ENCODE data around the gene KANSL1.

The KANSL1 gene

GRCh38 chr17:46063241-46063640, 130.0 kb downstream of the KANSL1 start:
- DNase-seq, result no peak

DNA sequence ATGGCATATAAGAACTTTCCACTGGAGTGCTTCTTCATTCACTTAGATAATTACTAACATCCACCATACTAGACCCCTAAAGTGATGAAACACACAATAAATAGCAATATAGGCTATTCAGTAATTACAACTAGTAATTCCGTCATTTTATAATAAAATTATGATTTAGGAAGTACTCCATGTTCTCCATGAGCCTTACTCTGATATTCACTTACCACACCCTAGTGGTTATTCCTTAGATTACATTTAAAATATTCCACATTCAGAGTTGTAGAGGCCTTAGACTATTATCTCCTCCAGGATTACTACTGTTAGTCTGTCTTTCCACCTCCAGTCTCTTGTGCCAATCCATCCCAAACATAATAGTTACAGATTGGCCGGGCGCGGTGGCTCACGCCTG, 131.8 kb downstream of the KANSL1 start:
- DNase-seq, result peak; percentile 54

DNA sequence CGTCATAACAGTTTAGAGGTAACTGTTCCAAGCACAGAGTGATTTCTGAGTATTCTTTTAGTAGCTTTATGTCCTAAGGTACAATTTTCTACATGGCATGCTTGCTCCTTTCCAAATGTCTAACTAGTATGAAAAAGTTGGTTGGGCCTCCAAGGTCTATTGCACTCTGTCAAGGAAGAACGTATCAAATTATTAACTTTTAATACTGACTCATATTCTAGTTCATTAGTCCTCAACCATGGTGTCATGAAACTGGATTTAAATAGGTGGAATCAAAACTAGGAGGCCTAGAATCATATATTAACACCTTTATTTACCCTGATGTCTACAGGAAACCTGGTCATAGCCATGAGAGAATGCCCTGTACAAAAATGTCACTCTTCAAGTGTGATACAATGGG, 132.8 kb downstream of the KANSL1 start:
- no peak for DNase-seq

GRCh38 chr17:46059486-46059885, 133.7 kb downstream of the KANSL1 start:
- DNase-seq, result no peak

DNA sequence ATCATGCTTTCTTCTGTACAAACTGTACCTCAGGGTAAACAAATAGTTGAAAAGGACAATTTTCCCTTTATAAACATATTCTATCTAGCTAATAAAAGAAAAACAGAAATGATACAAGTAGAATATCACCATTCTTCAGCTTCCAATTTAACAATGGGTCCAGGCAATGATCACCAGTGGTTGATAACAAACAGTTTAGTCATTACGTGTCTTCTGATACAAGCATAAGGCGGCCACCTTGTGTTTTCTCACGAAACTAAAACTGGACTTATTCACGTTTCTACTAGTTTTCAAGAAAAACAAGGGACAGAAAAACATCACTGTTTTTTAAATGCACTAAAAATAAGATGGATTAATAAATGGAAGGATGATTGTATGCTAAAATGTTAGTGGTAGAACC, 135.9 kb downstream of the KANSL1 start:
- no peak for DNase-seq

DNA sequence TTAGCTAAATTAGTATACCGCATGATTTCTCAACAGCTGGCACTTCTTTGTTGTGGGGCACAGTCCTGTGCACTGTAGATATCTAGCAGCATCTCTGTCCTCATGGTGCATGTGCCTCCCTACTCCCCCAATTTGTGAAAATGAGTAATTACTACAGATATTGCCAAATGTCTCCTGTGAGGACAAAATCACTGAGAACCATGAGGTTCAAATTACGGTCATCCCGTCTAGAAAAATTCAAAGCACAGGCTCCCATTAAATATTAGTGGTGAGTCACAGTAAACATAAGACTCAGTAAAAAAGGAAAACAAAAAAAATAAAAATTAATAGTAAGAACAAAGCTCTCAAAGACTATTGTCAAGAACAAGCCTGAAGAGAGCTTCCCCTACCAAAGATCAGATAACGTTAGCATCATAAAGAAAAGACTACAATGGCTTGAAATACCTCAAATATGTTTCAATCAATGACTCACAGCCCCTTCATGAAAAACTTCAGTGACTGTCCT, 136.4 kb downstream of the KANSL1 start:
- DNase-seq, result no peak

DNA sequence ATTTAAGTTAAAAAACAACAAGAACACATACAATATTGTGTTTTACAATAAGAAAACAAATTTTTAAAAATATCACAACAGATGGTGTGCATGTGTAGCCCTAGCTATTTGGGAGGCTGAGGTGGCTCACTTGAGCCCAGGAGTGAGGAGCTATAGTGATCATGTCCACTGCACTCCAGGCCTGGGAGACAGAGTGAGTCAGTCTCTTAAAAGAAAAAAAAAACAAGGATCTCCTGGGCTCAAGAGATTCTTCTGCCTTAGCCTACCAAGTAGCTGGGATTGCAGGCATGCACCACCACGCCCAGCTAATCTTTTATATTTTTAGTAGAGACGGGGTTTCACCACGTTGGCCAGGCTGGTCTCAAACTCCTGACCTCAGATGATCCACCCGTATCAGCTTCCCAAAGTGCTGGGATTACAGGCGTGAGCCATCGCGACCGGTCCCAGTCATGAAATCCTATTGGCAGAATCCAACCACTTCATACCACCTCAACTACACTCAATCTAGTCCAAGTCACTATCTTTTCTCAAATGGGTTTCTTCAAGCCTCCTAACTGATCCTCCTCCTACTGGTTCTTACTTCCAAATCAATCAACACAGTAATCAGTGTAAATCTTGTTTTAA, 139.2 kb downstream of the KANSL1 start:
- no peak for DNase-seq

GRCh38 chr17:46049656-46050055, 143.6 kb downstream of the KANSL1 start:
- no peak for DNase-seq

DNA sequence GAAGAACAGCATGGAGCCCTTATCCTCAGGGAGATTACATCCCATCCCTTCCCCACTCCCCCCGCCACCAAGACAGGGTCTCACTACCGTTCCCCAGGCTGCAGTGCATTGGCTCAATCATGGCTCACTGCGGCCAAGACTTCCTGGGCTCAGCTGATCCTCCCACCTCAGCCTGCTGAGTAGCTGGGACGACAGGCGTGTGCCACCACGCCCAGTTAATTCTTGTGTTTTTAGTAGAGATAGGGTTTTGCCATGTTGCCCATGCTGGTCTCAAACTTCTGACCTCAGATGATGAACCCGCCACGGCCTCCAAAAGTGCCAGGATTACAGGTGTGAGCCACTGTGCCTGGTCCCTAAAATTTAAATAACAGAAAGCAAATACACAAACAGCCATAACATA, 145.4 kb downstream of the KANSL1 start:
- DNase-seq, result no peak

- DNase-seq, result no peak
Observed at GRCh38 chr17:46047398-46047797, 145.8 kb downstream of the KANSL1 start.

GRCh38 chr17:46046957-46047356, 146.3 kb downstream of the KANSL1 start:
- DNase-seq, result peak; percentile 59

DNA sequence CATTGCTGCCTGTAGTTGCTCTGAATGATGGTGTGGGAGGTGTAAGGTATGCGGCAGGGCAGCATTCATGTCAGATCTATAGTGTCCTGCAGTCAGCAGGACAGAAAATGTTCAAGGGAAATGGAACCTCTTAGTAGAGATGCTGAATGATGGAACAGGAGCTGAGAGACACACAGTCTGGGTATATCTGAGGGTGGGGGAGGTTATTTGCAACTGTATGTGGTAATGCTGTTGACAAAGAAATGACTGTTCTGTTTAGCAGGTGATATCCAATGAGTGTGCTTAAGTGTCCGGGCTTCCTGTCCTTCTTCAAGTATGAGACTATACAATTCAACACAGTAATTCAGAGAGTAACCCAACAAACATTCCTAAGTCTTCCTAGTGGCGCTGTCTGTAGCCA, 147.6 kb downstream of the KANSL1 start:
- DNase-seq, result no peak

DNA sequence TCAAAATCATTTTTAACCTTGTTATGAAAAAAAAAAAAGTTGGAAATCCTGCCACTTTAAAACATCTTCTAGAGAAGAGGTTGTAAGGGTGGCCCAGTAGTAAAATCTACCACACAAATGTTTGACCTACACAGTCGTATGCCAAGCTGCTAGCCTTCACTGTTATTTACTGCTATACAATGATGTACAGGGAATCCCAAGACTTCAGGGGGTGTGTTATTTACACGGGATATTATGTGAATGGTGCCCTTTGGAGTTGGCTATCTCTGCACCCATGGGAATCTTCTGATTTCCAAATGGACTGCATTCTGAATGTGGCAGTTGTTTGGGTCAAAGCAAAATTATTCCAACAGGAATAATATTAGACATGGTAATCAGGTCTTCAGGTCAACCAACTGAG, 148.2 kb downstream of the KANSL1 start:
- DNase-seq, result no peak

GRCh38 chr17:46044286-46044928, 148.8 kb downstream of the KANSL1 start:
- peak; percentile 83 for DNase-seq

DNA sequence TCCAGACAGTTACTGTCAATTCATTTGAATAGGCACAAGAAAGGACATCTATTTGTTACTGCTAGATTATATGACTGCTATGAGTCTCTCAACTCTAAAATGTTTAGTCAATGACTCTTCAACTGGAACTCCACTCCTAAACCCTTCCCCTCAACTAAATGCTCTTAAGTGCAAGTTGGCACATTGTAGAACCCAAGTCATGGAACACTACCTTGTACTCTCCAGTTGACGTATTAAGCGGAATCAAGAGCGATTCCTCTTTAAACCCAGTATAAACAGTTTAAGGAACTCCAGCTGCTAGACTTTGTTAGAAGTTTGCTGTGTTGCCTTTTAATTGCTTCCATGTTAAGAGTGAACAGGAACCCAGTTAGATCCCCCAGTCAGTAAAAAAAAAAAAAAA, 149.6 kb downstream of the KANSL1 start:
- DNase-seq, result no peak

DNA sequence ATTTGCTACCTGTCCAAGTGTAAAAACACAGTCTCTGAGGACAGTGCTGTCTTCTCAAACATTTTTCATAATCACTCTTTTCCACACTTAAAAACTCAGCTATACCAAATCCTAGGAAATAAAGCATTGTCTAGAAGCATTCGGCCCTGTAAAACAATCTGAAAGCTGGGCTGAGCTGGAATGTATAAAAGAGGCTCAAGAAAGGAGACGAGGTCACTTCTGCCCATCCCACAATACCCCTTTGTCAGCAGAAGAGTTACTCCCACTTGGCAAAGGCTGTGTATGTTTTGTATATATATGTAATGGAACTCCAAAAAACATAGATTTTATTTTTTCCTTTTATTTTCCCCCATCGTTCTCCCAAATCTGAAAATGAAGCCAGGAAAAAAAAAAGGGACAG, 150.3 kb downstream of the KANSL1 start:
- DNase-seq, result no peak

DNA sequence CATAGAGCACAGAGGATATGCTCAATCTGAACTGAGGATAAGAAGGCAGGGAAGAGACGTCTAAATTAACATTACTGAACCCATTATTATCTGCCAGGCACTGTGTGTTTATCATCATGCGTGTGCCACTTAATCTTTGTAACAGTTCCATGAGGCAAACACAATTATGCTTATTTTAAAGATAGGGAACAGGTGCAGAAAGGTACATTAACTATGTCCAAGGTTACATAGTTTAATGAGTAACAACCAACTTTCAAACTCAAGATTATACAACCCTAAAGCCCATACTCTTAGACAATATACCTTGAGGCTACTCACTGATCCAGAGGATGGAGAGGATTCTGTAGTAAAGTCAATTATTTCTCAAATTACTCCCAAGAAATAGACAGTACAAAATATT, 151.0 kb downstream of the KANSL1 start:
- no peak for DNase-seq

DNA sequence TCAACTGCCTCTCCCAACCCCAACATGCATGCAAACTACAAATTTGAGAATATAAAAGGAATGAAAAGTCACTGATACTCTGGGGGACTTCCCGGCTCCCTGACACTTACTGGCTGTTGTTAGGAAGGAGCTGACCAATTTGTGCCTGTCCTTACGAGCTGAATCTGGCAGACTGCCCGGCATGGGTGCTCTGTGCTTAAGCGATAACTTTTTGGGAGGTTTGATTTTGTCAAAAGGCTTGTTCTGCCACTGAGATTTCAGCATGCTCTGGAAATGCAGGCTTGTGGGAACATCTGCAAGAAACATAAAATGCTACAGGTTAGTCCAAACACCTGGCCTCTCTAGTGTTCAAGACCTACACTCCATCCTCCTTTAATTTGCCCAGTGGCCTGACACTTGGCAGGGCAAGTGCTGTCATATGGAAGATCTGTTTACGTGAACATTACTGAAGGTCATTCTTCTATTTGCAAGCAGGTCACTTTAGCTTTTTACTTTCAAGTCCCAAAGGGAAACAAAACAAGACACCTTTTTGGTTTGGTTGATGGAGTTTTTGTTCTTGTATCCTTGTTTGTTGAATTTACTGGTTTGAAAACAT, 153.5 kb downstream of the KANSL1 start:
- no peak for DNase-seq

GRCh38 chr17:46038937-46039336, 154.3 kb downstream of the KANSL1 start:
- DNase-seq, result no peak

DNA sequence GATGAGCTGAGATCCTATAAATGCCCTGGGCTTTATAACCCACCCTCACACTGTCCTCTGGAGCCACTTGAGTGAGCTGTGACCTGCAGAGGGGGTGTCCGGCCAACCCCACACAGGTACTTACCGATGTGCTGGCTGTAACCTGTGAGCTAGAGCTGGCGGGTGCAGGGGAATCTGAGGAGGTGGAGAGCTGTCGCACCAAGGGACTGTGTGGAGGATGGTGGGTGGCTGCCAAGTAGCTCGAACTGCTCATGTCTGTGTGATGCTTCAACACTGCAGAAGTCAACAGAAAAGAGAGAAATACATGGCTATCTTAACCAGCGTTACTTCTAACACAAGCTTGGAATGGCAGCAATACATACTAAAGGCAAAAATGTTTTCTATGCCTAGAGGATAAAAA, 154.8 kb downstream of the KANSL1 start:
- no peak for DNase-seq

DNA sequence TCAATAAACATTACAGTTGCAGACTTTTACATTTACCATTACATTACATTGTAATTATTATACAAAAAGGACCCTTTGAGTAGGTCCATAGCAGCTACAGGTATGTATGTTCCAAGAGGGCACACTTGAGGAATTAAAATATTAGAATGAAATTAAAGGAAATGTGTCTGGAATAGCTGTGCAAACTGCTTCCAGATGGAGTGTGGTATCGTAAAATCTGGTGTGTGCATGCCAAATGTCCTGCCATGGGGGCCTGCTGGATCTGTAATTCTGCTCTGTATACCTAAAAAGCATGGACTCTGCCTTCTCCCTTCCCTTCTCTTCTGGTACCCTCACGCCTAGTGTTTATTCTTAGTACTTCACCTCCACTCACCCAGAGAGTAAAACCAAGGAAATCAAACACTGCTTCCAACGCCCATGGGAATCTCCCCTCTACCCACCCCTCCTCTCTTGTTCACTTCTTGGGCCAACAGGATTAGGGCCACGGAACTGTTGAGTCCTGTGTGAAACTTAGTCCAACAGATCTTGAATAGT, 155.4 kb downstream of the KANSL1 start:
- no peak for DNase-seq

- DNase-seq, result no peak
Observed at GRCh38 chr17:46036491-46036890, 156.7 kb downstream of the KANSL1 start.

DNA sequence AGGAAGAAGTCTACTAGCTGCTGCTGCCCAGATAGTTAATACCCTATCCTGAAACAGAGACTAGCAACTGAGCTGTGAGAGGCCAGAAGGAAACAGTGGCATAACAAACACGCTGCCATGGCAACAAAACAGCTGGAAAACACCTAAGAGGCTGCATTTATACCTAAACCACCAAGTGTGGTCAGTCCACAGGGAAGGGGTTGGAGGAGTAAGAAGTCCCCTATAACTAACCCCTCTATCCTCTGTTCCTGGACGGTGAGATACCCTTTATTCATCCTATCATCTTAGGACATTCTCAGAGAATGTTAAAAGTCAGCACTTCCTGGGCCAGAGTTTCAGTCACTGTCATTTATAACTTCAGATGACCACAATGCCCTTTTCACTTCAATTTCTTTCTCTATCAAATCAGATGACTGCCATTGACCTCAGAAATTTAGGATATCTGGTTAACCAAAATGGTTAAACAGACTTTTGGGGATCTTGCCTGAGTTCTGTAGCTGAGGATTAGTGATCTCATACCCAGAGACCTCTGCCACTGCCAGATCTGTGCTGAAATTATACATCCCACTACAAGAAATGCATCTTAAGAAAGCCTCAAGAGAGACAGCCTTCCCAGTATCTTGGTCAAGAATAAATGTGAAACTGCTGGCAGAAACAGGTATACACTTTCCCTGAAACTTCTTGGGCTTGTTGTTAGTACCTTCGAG, 158.0 kb downstream of the KANSL1 start:
- no peak for DNase-seq

DNA sequence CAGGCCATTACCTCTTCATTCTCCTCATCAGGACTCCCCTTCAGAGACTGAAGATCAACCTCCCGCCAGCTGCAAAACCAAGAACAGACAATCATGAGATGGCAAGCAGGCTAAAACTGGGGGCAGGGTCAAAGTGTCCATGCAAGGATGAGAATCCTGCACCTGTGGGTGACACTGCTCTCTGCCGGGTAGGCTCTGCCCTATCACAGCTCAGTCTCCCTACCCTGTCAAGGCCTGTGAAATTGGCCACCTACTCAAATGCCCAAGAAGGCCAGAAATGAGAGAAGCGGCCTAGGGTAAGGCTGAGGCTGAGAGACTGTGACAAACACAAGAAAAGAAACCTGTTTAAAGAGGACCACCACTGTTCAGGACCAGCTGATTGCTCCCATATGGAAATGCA, 159.8 kb downstream of the KANSL1 start:
- no peak for DNase-seq
